Suprapubic skin (tissue), 4 donors: ENCODE data around the gene RFC2.

Source experiments
- POLR2A ChIP-seq, 2 donors: fragments of 450-650 bp; IDR thresholded peaks; one replicate each; pipeline ENCODE4 v1.6.1; 2017; ENCODE audit warnings: antibody characterized with exemption in 2 of 2, mild to moderate bottlenecking in 2 of 2, moderate library complexity in 2 of 2
- POLR2AphosphoS5 ChIP-seq, 3 donors: sonication (generic); formaldehyde crosslinking; IDR thresholded peaks; one replicate each; pipeline ENCODE4 v1.6.1; 2017; ENCODE audit warnings: antibody characterized with exemption in 3 of 3
- TF ChIP-seq, protein P1 (sequence below), 2 donors: fragments of 200-600 bp in 1 of 2; fragments of 450-650 bp in 1 of 2; sonication (generic) in 1 of 2; IDR thresholded peaks; one replicate each; pipeline ENCODE4 v1.5.1; 2016 to 2019; ENCODE audit warnings: antibody characterized with exemption in 2 of 2, mild to moderate bottlenecking in 1 of 2, moderate library complexity in 1 of 2

DNA sequence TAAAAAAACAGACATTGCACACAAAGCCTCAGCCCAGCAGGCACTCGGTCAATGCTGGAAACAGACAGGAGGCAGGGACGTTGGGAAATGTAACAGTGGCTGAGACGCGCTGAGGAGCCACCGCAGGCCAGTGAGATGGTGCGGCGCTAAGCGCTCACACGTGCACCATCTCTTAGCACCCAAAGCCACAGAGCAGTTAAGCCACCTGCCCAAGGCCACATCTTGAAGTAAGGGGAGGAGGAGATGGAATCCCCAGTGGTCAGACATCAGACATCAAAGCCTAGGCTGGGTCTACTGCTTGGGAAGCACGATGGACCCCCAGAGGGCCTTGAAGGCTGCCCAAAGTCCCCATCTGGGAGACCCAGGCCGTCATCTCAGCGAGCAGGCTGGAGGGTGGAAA is 28.8 kb downstream of the RFC2 start:
- TF ChIP-seq, protein P1, sequence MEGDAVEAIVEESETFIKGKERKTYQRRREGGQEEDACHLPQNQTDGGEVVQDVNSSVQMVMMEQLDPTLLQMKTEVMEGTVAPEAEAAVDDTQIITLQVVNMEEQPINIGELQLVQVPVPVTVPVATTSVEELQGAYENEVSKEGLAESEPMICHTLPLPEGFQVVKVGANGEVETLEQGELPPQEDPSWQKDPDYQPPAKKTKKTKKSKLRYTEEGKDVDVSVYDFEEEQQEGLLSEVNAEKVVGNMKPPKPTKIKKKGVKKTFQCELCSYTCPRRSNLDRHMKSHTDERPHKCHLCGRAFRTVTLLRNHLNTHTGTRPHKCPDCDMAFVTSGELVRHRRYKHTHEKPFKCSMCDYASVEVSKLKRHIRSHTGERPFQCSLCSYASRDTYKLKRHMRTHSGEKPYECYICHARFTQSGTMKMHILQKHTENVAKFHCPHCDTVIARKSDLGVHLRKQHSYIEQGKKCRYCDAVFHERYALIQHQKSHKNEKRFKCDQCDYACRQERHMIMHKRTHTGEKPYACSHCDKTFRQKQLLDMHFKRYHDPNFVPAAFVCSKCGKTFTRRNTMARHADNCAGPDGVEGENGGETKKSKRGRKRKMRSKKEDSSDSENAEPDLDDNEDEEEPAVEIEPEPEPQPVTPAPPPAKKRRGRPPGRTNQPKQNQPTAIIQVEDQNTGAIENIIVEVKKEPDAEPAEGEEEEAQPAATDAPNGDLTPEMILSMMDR (IDR thresholded peaks at IDR 0.05) = no peak
- TF ChIP-seq POLR2A (IDR thresholded peaks at IDR 0.05) (no peak), POLR2AphosphoS5 (IDR thresholded peaks at IDR 0.05) (no peak)
